ENCODE data around the gene PWP2. TPM values are rescaled to one million over a fixed set of nuclear protein-coding genes. Genes with fewer than 3 reads are reported as not detected.
"Not testable (repeated sequence)": the region's sequence is repeated elsewhere in the genome, so short reads cannot be mapped to it uniquely, and the experiment has no call there.

PWP2 gene
- polyA plus RNA-seq, 3 donors = 4.2 to 8.5 (median 5.8) TPM

DNA sequence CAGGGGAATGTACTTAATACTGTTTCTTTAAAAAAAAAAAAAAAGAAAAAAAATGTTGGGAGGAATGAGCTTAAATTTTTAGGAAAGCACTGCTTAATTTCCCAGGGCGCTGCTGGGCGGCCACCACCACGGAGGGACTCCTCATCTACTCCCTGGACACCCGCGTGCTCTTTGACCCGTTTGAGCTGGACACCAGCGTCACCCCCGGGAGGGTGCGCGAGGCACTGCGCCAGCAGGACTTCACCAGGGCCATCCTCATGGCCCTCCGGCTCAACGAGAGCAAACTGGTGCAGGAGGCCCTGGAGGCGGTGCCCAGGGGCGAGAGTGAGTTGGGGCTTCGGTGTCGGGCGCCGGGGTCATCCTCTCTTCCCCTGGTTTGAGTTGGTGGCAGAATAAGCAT is 20.6 kb downstream of the PWP2 start:
- not testable (repeated sequence) for DNase-seq (ENCODE audit: low read depth in 3 of 3, low spot score in 2 of 3)

DNA sequence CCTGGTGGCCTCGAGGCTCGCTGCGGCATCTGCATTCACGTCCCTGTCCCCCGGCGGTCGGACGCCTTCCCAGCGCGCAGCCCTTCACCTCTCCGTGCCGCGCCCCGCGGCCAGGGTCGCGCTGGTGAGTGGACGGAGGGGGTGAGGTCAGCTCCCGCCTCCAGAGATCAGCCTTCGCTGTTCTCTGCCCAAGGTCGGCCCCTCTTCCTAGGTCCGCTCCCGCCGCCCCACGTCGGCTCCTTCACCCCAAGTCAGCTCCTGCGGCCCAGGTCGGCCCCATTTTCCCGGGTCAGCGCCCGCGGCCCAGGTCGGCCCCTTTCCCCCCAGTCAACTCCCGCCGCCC is 26.5 kb downstream of the PWP2 start:
- not testable (repeated sequence) for DNase-seq (ENCODE audit: low read depth in 3 of 3, low spot score in 2 of 3)

DNA sequence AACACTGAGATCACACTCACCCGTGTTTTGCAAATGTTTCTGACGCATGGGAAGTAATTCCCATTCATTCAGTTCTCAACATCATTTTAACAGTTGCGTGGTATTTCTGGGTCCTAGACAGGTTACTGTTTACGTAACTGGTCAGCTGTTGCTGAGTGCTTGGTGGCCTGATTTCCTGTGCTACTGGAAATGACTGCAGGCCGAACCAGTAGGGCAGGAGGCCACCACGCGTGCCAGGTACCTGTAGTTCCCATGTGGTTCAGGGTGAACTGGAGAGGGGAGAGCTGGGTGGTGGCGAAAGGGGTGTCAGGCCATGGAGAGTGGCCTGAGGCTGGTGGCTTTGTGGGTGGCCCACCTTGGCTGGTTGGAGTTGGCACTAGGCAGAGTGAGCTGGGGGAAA is 27.5 kb downstream of the PWP2 start:
- DNase-seq (ENCODE audit: low read depth in 3 of 3, low spot score in 2 of 3) = not testable (repeated sequence)

DNA sequence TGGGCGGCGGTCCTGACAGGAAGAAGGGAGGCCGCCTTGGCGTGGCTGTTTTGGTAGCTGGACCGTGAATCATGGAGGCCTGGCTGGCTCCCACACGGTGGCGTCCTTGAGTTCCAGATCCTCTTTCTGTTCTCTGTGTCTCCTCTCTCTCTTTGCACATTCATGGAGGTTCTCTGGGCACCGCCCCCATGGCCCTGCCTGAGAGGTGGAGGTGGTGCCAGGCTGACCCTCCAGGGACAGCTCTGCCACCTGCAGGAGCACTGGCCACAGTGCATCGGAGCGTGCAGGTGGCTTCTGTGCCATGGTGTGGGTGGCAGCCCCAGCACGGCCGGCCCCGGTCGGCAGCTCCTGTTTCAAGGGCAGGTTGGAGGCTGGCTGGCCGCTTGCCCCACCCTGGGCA is 30.8 kb downstream of the PWP2 start:
- not testable (repeated sequence) for DNase-seq (ENCODE audit: low read depth in 3 of 3, low spot score in 2 of 3)

DNA sequence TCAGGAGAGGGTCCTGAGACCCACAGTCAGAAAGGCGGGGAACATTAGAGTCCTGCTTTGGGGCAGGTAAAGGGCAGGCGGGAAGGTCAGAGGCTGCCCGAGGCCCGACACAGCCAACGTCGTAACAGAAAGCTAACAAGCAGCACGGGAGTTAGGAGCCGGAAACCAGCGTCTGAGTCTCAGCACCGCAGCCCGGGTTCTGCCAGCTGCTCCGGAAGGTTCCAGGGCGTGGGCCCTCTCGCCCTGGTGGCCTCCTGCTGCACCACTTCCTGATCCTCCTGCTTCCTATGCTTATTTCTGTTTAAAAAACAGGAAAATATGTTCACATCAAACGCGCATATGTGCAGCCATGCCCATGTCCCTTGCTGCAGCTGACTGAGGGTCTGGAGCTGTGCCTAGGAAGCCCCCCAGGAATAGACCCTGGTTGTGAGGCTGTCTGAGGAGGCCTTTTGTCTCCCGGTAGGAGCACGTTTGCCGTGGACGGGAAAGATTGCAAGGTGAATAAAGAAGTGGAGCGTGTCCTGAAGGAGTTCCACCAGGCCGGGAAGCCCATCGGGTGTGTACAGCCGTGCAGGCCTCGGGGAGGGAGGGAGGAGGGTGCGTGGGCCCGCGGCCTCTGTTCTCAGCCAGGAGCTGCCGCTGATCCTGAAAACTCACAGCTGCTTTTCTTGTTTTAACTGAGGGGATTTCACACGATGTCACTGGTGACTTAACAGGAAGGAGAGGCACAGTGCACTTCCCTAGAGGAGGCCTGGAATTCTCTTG is 32.8 kb downstream of the PWP2 start:
- DNase-seq (ENCODE audit: low read depth in 3 of 3, low spot score in 2 of 3) = not testable (repeated sequence)

DNA sequence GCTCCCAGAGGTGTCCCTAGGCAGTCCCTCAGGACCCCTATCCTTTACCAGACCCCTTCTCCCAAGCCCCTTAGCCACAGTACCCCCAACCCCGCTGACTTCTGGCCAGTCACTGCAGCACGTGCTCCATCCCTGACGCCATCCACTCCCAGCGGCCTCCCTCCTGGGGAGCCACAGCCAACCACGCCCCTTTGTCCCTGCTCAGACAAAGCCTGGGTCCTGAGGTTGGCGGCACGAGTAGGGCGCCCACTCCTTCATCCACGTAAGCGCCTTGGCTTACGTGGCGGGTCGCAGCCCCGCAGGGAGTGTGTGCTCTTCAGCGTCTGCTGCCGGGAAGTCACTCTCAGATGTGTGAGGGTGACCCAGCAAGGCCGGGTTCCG is 33.3 kb downstream of the PWP2 start:
- not testable (repeated sequence) for DNase-seq (ENCODE audit: low read depth in 3 of 3, low spot score in 2 of 3)

DNA sequence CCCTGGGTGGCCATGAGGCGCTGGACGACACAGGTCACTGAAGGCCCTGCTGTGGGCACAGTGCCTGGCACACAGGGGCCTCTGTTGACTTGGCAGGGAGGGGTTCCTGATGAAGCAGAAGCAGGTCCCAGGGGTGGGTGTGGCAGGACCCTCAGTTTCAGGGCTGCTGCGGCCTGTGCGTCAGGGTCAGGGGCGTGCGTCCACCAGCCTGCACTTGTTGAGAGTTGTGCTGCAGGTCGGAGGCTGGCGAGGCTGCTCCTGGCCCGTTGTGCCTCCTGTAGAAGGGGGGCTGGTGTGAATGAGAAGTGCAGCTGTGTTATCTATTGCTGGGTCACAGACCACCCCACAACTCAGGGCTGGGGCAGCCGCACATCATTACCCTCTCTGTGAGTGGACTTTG is 35.3 kb downstream of the PWP2 start:
- not testable (repeated sequence) for DNase-seq (ENCODE audit: low read depth in 3 of 3, low spot score in 2 of 3)

DNA sequence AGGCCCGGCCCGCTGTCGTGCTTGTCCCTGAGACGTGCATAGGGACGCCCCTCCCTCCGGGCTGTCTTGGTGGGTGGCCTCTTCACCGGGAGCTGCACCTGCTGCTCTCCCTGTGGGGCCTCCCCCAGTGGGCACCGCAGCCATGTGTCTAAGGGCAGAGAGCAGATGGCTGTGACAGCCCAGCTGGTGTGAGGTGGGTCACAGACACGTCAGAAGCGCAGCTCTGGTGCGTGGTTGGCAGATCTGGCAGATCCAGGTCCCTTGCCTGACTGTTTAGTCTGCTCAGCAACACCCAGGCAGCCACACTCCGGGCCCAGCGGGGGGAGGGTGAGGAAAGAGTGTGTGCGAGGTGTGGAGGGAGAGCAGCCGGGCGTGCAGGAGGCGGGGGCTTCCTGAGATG is 36.2 kb downstream of the PWP2 start:
- DNase-seq (ENCODE audit: low read depth in 3 of 3, low spot score in 2 of 3) = not testable (repeated sequence)

DNA sequence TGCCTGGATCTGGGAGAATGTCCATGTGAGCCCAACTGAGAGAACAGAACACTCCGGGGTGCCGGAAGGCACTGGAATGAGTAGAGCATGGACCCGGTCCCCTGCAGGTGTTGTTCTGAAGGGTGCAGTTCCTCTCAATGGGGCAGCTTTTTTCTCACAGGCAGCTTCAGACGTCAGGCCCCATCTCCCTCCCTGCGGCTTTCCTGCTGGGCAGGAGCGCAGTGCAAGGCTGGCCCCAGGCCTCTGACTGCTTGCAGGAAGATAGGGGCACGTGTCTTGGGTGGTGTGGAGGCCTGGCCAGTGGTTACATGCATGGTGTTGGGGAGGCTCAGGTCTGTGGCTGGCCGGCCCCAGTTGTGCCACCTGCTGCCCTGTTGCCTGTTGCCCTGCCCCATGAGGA is 36.8 kb downstream of the PWP2 start:
- not testable (repeated sequence) for DNase-seq (ENCODE audit: low read depth in 3 of 3, low spot score in 2 of 3)

DNA sequence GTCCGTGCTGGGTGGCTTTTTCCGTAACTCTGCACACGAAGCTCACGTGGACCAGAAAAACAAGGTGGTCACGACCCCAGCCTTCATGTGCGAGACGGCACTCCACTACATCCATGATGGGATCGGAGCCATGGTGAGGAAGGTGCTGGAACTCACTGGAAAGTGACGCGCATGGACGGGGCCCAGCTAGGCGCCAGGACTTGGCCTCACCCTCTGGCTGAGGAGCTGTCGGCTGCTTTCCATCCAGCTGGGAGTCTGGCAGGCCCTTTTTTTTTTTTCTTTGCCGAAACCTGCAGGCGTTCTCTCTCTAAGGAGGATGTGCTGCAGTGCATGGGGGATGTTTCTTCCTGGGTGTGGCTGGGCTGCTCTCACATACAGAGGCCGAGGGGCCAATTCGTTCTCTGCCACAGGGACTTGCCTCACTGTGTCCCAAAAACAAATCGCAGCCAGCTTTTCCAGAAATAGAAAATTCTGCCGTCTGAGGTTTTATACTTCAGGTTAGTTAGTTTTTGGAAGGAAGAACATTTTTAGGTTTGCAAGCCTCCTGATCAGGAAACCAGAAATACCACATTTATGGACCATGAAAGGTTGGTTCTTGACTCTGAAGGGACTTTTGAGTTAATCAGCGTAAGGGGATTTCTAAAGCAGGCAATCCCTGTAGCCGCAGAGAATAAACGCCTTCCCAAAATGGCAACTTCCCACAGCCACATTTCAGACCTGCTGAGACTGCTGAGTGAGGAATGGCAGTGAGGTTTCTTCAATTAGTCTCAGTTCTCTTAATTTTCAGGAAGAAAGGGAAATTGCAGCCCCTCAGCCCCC is 37.8 kb downstream of the PWP2 start:
- not testable (repeated sequence) for DNase-seq (ENCODE audit: low read depth in 3 of 3, low spot score in 2 of 3)

DNA sequence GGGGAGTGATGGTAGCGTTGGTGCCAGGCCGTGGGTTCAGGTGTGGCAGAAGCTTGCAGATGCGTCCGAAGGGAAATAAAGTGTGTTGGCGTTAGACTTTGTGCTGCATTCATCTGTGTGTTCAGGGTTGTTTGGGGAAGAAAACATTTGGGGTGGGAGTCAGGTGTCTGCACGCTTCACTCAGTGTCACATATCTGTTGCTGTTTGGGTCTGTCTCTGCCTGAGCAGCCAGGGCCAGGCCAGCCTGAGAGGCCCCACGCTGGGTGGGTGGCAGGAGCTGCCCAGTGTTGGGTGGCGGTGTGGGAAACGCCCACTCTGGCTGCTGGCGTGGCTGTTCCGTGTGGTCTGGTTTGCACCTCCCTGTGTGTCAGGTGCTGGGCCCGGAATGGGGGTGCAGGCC is 38.4 kb downstream of the PWP2 start:
- DNase-seq (ENCODE audit: low read depth in 3 of 3, low spot score in 2 of 3) = not testable (repeated sequence)

DNA sequence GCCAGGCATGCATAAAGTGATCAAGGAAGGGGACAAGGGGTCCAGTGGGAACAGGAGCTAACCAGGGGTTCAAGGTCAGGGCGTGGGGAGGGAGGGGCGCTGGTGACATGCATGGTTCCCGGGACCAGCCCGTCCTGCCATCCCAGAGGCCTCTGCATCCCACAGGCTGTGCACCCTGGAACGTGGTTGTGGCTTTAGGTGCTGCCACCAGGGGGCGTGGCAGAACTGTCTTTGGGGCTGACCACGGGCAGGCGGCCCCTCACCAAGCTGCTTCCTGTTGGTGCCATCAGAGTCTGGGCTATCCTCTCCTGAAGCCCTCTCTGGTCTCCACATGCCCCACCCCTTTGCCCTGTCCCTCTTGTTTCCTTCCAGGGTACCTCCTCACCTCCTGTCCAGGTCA is 39.9 kb downstream of the PWP2 start:
- not testable (repeated sequence) for DNase-seq (ENCODE audit: low read depth in 3 of 3, low spot score in 2 of 3)

DNA sequence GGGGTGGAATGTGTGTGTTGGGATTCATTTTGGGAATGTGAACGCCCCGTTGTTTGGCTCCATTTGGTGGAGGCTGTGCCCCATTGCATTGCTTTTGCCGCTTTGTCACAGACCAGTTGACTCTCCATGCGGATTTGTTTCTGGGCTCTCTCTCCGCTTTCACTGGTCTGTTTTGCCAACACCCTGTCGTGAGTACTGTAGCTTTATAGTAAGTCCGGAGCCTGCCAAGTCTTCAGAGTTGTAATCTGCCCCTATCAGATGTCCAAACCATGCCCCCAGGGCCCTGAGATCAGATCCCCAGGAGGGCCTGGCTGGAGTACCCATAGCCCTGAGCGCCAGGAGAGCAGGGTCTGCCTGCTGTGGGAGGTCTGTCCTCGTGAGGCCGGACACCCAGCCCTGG is 43.1 kb downstream of the PWP2 start:
- DNase-seq (ENCODE audit: low read depth in 3 of 3, low spot score in 2 of 3) = not testable (repeated sequence)

DNA sequence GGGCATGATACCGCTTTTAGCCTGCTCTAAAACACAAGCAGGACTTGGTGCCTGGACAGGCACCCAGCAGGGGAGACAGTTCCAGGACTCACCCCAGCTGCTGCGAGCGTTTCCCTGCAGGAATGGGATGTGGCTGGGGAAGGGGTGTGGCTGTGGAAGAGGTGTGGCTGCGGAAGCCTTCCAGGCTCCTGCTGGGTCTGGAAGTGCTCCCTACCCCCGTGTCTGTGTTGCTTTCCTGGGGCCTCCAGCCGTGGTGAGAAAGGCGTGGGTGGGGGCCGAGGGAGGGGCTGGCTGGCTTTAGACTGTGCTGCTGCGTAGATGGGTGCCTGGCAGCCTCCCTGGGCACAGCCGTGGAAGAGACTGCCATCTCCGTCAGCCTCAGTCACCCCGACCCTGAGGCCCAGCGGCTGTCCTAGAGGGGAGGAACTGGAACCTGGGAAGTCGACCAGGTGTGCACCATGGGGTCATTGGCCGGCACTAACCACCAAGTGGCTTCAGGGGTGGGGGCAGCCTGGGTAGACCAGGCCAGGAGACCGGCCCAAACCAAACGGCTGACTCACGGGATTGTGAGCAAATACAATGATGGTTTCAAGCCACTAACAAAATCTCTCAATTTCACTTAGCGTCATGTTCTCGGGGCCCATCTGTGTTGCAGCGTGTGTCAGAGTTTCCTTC is 46.2 kb downstream of the PWP2 start:
- DNase-seq (ENCODE audit: low read depth in 3 of 3, low spot score in 2 of 3) = not testable (repeated sequence)

DNA sequence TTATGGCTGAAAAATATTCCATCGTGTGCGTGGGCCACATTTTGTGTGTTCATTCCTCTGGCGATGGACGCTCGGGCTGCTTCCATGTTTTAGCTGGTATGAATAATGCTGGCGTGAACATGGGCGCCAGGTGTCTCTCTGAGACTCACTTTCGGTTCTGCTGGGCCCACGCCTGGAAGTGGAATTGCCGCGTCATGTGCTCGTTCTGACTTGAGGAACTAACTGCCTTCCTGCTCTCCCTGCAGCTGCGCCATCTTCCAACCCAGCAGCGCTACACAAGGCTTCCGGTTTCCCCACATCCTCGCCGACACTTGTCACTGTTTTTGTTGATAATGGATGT is 46.7 kb downstream of the PWP2 start:
- DNase-seq (ENCODE audit: low read depth in 3 of 3, low spot score in 2 of 3) = not testable (repeated sequence)

DNA sequence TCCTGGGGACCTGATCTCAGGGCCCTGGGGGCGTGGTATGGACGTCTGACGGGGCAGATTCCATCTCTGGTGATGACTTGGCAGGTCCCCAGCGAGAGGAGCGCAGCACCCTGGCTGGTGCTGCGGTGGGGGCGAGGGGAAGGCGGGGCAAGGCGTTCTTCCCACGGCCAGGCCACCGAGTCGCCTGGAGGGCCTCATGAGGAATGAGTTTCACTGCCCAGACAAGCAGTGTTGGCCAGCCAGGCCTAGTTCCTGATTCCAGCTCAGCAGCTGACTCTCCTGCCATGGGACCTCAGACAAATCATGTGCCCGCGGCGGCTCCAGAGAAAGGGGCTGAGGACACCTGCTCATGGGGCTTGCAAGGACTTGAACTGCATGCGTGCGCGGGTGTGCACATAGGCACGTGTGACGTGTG is 47.6 kb downstream of the PWP2 start:
- DNase-seq (ENCODE audit: low read depth in 3 of 3, low spot score in 2 of 3) = not testable (repeated sequence)

DNA sequence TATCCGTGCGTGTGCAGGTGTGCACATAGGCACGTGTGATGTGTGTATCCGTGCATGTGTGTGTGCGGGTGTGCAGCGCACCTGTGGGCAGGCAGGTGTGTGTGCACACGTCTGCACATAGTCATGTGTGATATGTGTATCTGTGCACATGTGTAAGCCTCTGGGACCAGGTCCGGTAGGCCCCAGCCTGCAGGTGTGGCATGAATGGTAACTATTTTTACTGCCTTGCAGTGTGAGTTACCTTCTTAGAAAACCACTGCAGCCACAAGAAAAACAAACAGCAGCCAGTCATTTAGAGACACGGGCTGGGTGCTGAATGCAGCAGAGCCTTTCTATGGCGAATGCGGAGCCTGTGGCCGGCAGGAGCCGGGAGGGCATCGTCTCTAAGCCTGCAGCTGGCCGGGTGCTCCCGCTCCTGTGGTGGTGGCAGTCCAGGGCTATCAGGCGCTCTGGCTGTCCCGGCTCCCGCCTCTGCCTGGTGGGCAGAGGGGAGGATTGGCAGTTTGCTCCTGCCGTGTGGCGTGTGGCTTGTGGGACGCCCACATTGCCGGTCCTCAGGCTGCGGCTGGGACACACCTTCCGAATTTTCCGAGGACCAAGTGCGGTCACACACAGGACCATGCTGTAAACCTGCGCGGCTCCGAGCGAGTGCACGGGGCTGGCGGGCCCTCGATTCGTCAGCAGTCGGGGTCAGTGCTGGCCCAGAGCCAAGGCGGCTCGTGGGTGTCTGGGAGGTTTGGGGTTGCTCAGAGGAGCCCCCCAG is 48.2 kb downstream of the PWP2 start:
- not testable (repeated sequence) for DNase-seq (ENCODE audit: low read depth in 3 of 3, low spot score in 2 of 3)

DNA sequence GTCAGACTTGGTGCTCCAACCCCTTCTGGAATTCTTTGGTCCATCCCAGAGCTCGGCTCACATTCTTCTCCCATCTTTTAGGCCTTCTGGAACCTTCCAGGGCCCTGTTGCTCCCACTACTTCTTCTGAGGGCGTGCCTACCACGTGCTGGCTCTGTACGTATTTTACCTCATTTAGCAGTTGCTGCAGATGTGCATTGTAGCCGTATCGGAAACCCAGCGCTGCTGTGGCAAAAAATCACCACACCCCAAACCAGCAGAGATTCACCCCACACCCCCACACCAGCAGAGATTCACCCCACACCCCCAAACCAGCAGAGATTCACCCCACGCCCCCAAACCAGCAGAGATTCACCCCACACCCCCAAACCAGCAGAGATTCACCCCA is 48.8 kb downstream of the PWP2 start:
- not testable (repeated sequence) for DNase-seq (ENCODE audit: low read depth in 3 of 3, low spot score in 2 of 3)

DNA sequence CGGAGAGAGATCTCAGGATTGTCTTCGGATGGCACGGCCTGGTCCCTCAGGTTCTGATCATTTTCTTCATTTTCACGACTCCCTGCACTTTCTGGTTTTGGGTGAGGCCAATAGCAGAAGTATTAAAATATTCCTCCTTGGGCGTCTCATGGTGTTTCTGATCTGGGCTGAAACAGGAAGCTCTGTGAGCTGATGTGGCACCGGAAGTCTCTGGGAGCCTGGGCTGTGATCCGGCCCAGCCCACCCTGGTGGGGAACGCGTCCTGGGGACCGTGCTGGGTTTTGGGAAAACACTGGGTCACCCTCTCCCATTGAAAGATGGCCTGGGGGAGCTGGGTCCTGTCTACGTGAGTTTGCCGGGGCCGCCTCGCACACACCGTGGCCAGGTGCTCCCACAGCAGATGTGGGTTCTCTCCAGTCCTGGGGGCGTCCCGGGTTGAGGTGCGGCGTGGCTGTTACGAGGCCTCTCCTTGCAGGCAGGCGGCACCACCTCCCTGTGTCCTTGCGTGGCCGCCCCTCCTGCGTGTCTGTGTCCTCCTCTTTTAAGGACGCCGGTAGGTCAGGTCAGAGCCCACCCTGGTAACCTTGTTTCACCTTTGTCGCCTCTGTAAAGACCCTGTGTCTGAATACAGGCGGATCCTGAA is 50.4 kb downstream of the PWP2 start:
- not testable (repeated sequence) for DNase-seq (ENCODE audit: low read depth in 3 of 3, low spot score in 2 of 3)

DNA sequence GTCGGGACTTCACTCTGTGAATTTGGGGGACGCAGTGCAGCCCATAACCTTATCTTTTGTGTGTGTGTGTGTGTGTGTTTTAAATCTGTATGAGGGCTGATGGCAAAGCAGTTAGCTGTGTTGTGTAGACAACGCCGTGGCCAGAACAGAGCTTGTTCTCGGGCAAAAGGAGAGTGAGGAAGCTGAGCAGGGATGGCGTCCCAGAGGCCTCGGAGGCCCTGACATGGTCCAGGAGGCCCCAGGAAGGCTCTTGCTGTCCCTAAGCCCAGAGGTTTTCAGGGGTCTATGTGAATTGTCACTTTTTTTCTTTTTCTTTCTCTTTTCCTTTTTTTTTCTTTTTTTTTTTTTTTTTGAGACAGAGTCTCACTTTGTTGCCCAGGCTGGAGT is 50.9 kb downstream of the PWP2 start:
- DNase-seq (ENCODE audit: low read depth in 3 of 3, low spot score in 2 of 3) = not testable (repeated sequence)
